ENCODE results near the gene ERRFI1.
"Not testable (repeated sequence)": the region's sequence is repeated elsewhere in the genome, so short reads cannot be mapped to it uniquely, and the experiment has no call there.

Gene ERRFI1

DNA sequence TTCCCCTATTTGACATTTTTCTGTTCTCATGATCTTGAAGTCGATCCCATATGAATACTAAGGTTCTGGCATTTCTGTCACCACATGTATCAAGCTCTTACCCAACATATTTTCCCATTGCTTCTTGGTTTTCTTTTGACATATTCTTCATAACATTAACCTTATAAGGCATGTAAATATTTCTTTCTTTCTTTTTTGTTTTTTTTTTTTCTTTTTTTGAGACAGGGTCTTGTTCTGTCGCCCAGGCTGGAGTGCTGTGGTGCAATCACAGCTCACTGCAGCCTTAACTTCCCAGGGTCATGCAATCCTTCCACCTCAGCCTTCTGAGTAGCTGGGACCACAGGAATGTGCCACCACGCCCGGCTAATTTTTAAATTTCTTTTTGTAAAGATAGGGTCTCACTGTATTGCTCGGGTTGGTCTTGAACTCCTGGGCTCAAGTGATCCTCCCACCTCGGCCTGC lies 33.1 kb upstream of the ERRFI1 start:
- TF ChIP-seq JUND (IDR thresholded peaks at IDR 0.05; ENCODE audit: low read depth): no peak
- in situ Hi-C loops (cut with HindIII; ENCODE audit: low pct_unique_long_range_greater_than_20kb, low sequenced_read_pairs): no loop called here
- no peak for DNase-seq (ENCODE audit: low read depth in 1 of 2, low spot score in 1 of 2)

DNA sequence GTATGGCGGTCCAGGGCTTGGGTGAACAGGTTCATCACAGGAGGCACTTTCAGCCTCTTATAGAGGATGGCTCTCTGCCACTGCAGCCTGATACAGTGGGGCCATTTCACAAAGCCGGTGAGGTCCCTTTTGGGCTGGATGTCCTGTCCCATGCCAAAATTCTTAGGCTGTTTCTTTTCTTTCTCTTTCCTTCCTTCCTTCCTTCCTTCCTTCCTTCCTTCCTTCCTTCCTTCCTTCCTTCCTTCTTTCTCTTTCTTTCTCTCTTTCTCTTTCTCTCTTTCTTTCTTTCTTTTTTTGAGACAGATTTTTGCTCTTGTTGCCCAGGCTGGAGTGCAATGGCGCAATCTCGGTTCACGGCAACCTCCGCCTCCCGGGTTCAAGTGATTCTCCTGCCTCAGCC lies 31.7 kb upstream of the ERRFI1 start:
- DNase-seq (ENCODE audit: low read depth in 1 of 2, low spot score in 1 of 2); in situ Hi-C loops (cut with HindIII; ENCODE audit: low pct_unique_long_range_greater_than_20kb, low sequenced_read_pairs): not testable (repeated sequence)

GRCh38 chr1:8055973-8056372 lies 29.9 kb upstream of the ERRFI1 start:
- DNase-seq (ENCODE audit: low read depth in 1 of 2, low spot score in 1 of 2): no peak
- TF ChIP-seq JUND (IDR thresholded peaks at IDR 0.05; ENCODE audit: low read depth): no peak
- in situ Hi-C loops (cut with HindIII; ENCODE audit: low pct_unique_long_range_greater_than_20kb, low sequenced_read_pairs): no loop called here

DNA sequence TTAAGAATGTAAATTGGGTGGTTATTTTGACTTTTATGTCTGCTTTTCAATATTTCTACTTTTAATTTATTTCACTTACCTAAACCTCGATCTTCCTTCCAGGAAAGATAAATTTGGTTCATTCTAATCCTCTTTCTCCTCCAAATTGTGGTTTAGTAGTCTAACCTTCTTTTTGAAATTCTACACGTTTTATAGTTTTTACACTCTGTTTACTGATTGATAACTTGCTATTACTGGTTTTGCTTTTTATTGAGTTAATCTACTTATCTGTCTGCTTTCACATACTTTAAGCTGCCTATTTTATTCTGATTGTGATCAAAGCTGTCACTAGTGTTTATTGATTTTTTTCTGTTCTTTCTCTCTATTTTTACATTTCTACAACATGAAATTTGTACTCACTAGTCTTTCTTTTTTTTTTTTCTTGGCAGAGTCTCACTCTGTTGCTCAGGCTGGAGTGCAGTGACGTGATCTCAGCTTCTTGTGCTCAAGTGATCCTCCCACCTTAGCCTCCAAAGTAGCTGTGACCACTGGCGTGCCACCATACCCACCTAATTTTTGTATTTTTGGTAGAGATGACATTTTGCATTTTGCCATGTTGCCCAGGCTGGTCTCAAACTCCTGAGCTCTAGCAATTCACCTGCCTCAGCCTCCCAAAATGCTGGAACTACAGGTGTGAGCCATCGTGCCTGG lies 27.9 kb upstream of the ERRFI1 start:
- no peak for DNase-seq (ENCODE audit: low read depth in 1 of 2, low spot score in 1 of 2)
- in situ Hi-C loops (cut with HindIII; ENCODE audit: low pct_unique_long_range_greater_than_20kb, low sequenced_read_pairs): no loop called here
- TF ChIP-seq JUND (IDR thresholded peaks at IDR 0.05; ENCODE audit: low read depth): 0 out of 2 replicates have a peak, but pooled peaks have one; percentile 41

- TF ChIP-seq JUND (IDR thresholded peaks at IDR 0.05; ENCODE audit: low read depth): no peak
- in situ Hi-C loops (cut with HindIII; ENCODE audit: low pct_unique_long_range_greater_than_20kb, low sequenced_read_pairs): no loop called here
- DNase-seq (ENCODE audit: low read depth in 1 of 2, low spot score in 1 of 2): no peak
Measured at GRCh38 chr1:8051650-8052049, 25.5 kb upstream of the ERRFI1 start.

GRCh38 chr1:8049229-8049628 lies 23.1 kb upstream of the ERRFI1 start:
- DNase-seq (ENCODE audit: low read depth in 1 of 2, low spot score in 1 of 2); in situ Hi-C loops (cut with HindIII; ENCODE audit: low pct_unique_long_range_greater_than_20kb, low sequenced_read_pairs): not testable (repeated sequence)

GRCh38 chr1:8047686-8048445 lies 21.8 kb upstream of the ERRFI1 start:
- in situ Hi-C loops (cut with HindIII; ENCODE audit: low pct_unique_long_range_greater_than_20kb, low sequenced_read_pairs): no loop called here
- DNase-seq (ENCODE audit: low read depth in 1 of 2, low spot score in 1 of 2): peak in 1 of 2 experiments; percentile 42
- TF ChIP-seq JUND (IDR thresholded peaks at IDR 0.05; ENCODE audit: low read depth): no peak

DNA sequence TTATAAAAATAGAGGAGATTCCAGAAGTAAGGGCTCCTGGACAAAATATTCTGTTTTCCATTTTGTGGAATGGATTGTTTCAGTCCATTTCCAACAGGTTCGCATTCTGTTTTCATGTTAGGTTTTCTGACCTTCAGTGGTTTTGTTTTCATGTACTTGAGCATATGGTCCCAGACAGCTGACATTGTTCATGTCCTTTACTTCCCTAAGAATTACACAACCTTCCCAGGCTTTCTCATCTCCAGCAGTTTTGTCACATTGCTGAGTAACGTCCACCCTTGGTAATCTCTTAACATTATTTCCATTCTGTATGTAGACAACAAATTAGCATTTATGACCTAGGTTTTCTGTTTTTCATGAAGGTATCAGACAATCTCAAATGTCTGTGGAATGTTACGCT lies 21.0 kb upstream of the ERRFI1 start:
- no peak for TF ChIP-seq JUND (IDR thresholded peaks at IDR 0.05; ENCODE audit: low read depth)
- DNase-seq (ENCODE audit: low read depth in 1 of 2, low spot score in 1 of 2): no peak
- in situ Hi-C loops (cut with HindIII; ENCODE audit: low pct_unique_long_range_greater_than_20kb, low sequenced_read_pairs): no loop called here

DNA sequence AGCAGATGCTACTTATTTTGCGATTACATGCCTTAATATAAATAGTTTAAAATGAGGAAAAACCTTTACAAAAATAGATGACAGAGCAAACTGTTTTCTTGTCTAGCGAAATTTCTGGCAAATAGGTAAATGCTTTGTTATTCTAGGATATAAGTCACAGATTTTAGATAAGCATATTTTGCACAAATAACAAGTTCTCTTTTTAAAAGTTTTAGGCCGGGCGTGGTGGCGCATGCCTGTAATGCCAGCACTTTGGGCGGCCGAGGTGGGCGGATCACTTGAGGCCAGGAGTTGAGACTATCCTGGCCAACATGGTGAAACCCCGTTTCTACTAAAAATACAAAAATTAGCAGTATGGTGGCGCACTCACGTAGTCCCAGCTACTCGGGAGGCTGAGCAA lies 20.3 kb upstream of the ERRFI1 start:
- DNase-seq (ENCODE audit: low read depth in 1 of 2, low spot score in 1 of 2): no peak
- no peak for TF ChIP-seq JUND (IDR thresholded peaks at IDR 0.05; ENCODE audit: low read depth)
- in situ Hi-C loops (cut with HindIII; ENCODE audit: low pct_unique_long_range_greater_than_20kb, low sequenced_read_pairs): no loop called here

GRCh38 chr1:8043621-8044020 lies 17.5 kb upstream of the ERRFI1 start:
- in situ Hi-C loops (cut with HindIII; ENCODE audit: low pct_unique_long_range_greater_than_20kb, low sequenced_read_pairs): no loop called here

GRCh38 chr1:8042134-8042533 lies 16.0 kb upstream of the ERRFI1 start:
- DNase-seq (ENCODE audit: low read depth in 1 of 2, low spot score in 1 of 2): no peak
- in situ Hi-C loops (cut with HindIII; ENCODE audit: low pct_unique_long_range_greater_than_20kb, low sequenced_read_pairs): no loop called here
- TF ChIP-seq JUND (IDR thresholded peaks at IDR 0.05; ENCODE audit: low read depth): no peak

More at GRCh38 chr1:8043621-8044020, 17.5 kb upstream of the ERRFI1 start:
- no peak for TF ChIP-seq JUND (IDR thresholded peaks at IDR 0.05; ENCODE audit: low read depth)
- DNase-seq (ENCODE audit: low read depth in 1 of 2, low spot score in 1 of 2): no peak

DNA sequence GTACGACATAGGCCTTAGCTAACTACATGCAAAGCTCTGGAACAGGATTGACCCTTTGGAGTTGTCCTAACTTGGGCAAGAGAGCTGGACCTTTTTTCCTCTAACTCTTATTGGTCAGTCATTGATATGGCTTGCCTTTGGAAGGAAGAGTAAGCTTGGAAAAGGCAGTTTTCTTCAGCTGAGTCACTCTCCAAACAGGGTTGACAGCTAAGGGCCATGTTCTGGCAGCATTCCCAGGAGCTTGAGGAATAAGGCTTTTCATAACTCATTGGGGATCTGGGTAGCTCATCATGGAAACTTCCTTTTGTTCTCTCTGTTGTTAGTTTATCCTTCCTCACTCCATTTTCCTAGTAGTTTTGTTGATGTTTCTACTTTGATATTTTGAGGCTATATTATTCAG lies 14.5 kb upstream of the ERRFI1 start:
- in situ Hi-C loops (cut with HindIII; ENCODE audit: low pct_unique_long_range_greater_than_20kb, low sequenced_read_pairs): no loop called here
- peak in 1 of 2 experiments; percentile 83 for DNase-seq (ENCODE audit: low read depth in 1 of 2, low spot score in 1 of 2)
- TF ChIP-seq JUND (IDR thresholded peaks at IDR 0.05; ENCODE audit: low read depth): no peak

GRCh38 chr1:8039071-8039470 lies 13.0 kb upstream of the ERRFI1 start:
- in situ Hi-C loops (cut with HindIII; ENCODE audit: low pct_unique_long_range_greater_than_20kb, low sequenced_read_pairs): no loop called here
- TF ChIP-seq JUND (IDR thresholded peaks at IDR 0.05; ENCODE audit: low read depth): no peak
- no peak for DNase-seq (ENCODE audit: low read depth in 1 of 2, low spot score in 1 of 2)
